IMR-90 (cell line): Measurements from ENCODE around the gene UBXN1. TPM values are rescaled to one million over a fixed set of nuclear protein-coding genes. Genes with fewer than 3 reads are reported as not detected.

Source experiments
- ATAC-seq: fragments of 200-7000 bp; cut with Tn5 transposase; 2 replicates; pipeline ENCODE4 v1.9.1; 2020; ENCODE audit warnings: low read depth, mild to moderate bottlenecking, moderate library complexity
- BruUV-seq: library from RNA; stranded (reverse); fragments of 400-500 nt; replicated peaks from 2 replicates; lab custom pipeline; 2021; lab: Mats Ljungman, UMichigan
- CTCF ChIA-PET: fragments of 300-600 bp; formaldehyde crosslinking; extraction: SDS; loops from one replicate; lab custom pipeline; 2021; ENCODE audit warnings: antibody characterized with exemption; lab: Yijun Ruan, JAX
- POLR2A ChIA-PET: fragments of 300-600 bp; sonication (Branson Sonifier 250); formaldehyde crosslinking; loops from one replicate; lab custom pipeline; 2022; ENCODE audit warnings: antibody characterized with exemption; ENCODE audit not compliant: unreplicated experiment; lab: Charles Lee
- DNase-seq: peaks from one replicate; pipeline ENCODE4 v3.0.0; 2013
- H2AFZ ChIP-seq: replicated peaks from 2 replicates; pipeline ENCODE3; 2013; ENCODE audit warnings: low read length, mild to moderate bottlenecking; ENCODE audit not compliant: poor library complexity
- H2AK5ac ChIP-seq: 2 replicates; pipeline ENCODE4 v1.6.1; 2013; ENCODE audit warnings: low read depth, low read length, inconsistent platforms
- H2AK9ac ChIP-seq: replicated peaks from 2 replicates; pipeline ENCODE3; 2013; ENCODE audit warnings: mild to moderate bottlenecking, low read depth, low read length, moderate library complexity; ENCODE audit not compliant: poor library complexity
- H2BK120ac ChIP-seq: 2 replicates; pipeline ENCODE4 v1.6.1; 2013; ENCODE audit warnings: low read depth, low read length, inconsistent platforms
- H2BK15ac ChIP-seq: 3 replicates; pipeline ENCODE4 v1.6.1; 2013; ENCODE audit warnings: low read depth, low read length, inconsistent platforms
- H2BK20ac ChIP-seq: 2 replicates; pipeline ENCODE4 v1.6.1; 2013; ENCODE audit warnings: low read depth, mild to moderate bottlenecking, inconsistent platforms, low read length, moderate library complexity
- H2BK5ac ChIP-seq: 2 replicates; pipeline ENCODE4 v1.6.1; 2013; ENCODE audit warnings: mild to moderate bottlenecking, low read depth, low read length, inconsistent platforms; ENCODE audit not compliant: poor library complexity, severe bottlenecking
- H3K14ac ChIP-seq: replicated peaks from 2 replicates; pipeline ENCODE4 v1.6.1; 2013; ENCODE audit warnings: low read depth, low read length, inconsistent platforms
- H3K18ac ChIP-seq: 2 replicates; pipeline ENCODE4 v1.6.1; 2013; ENCODE audit warnings: low read depth, low read length, control low read depth
- H3K23ac ChIP-seq: 2 replicates; pipeline ENCODE4 v1.6.1; 2013; ENCODE audit warnings: low read depth, low read length, inconsistent platforms
- H3K27ac ChIP-seq: 2 replicates; pipeline ENCODE4 v1.5.1; 2013; ENCODE audit warnings: mild to moderate bottlenecking, control low read depth, low read length; ENCODE audit not compliant: insufficient read depth
- H3K27me3 ChIP-seq: 2 replicates; pipeline ENCODE4 v1.6.1; 2013; ENCODE audit warnings: low read length; ENCODE audit not compliant: control insufficient read depth, insufficient read depth
- H3K36me3 ChIP-seq: 2 replicates; pipeline ENCODE4 v1.6.1; 2013; ENCODE audit warnings: low read length, mixed read lengths; ENCODE audit not compliant: control insufficient read depth, insufficient read depth
- H3K4ac ChIP-seq: 2 replicates; pipeline ENCODE4 v1.6.1; 2013; ENCODE audit warnings: low read depth, low read length, inconsistent platforms
- H3K4me1 ChIP-seq: 2 replicates; pipeline ENCODE4 v1.6.1; 2013; ENCODE audit warnings: low read length, mixed read lengths; ENCODE audit not compliant: control insufficient read depth, insufficient read depth
- H3K4me2 ChIP-seq: 2 replicates; pipeline ENCODE4 v1.6.1; 2013; ENCODE audit warnings: low read depth, mild to moderate bottlenecking, control low read depth, low read length, moderate library complexity
- H3K4me3 ChIP-seq: 2 replicates; pipeline ENCODE4 v1.5.1; 2013; ENCODE audit warnings: low read depth, mild to moderate bottlenecking, control low read depth, low read length, moderate library complexity; ENCODE audit not compliant: insufficient read depth
- H3K56ac ChIP-seq: 2 replicates; pipeline ENCODE4 v1.6.1; 2013; ENCODE audit warnings: low read length, inconsistent platforms; ENCODE audit not compliant: insufficient read depth; ENCODE audit errors: extremely low read depth
- H3K79me1 ChIP-seq, 2 experiments: 2 replicates each; pipeline ENCODE4 v1.6.1; 2013; ENCODE audit warnings: low read length in 2 of 2, inconsistent platforms in 1 of 2, low read depth in 1 of 2
- H3K9ac ChIP-seq: 2 replicates; pipeline ENCODE4 v1.6.1; 2013; ENCODE audit warnings: low read depth, low read length, control low read depth
- H3K9me1 ChIP-seq: 2 replicates; pipeline ENCODE4 v1.6.1; 2013; ENCODE audit warnings: low read length, inconsistent platforms; ENCODE audit not compliant: insufficient read depth
- H3K9me3 ChIP-seq: 2 replicates; pipeline ENCODE4 v1.6.1; 2013; ENCODE audit warnings: low read length; ENCODE audit not compliant: control insufficient read depth, insufficient read depth
- H4K20me1 ChIP-seq: 2 replicates; pipeline ENCODE4 v1.6.1; 2013; ENCODE audit warnings: low read length, inconsistent platforms; ENCODE audit not compliant: insufficient read depth
- H4K5ac ChIP-seq: 2 replicates; pipeline ENCODE4 v1.6.1; 2013; ENCODE audit warnings: mild to moderate bottlenecking, low read depth, low read length, control low read depth
- H4K8ac ChIP-seq, 2 experiments: 2 replicates each; pipeline ENCODE4 v1.6.1; 2013; ENCODE audit warnings: low read depth in 2 of 2, low read length in 2 of 2, control low read depth in 1 of 2, inconsistent platforms in 1 of 2
- H4K91ac ChIP-seq: 2 replicates; pipeline ENCODE4 v1.6.1; 2013; ENCODE audit warnings: low read depth, low read length, inconsistent platforms; ENCODE audit not compliant: insufficient read depth
- CEBPB ChIP-seq: IDR thresholded peaks from 2 replicates; pipeline ENCODE4 v1.6.1; 2012; ENCODE audit warnings: low read depth, low read length, improper control_type of control experiment
- CTCF ChIP-seq: conservative IDR thresholded peaks from 2 replicates; pipeline ENCODE4 v1.5.1; 2012; ENCODE audit warnings: mild to moderate bottlenecking, low read depth, low read length, improper control_type of control experiment
- ELK1 ChIP-seq: fragments of 150-350 bp; IDR thresholded peaks from 2 replicates; pipeline ENCODE4 v1.6.1; 2016; ENCODE audit warnings: low read depth, mild to moderate bottlenecking, low read length, moderate library complexity, borderline replicate concordance
- FOS ChIP-seq: fragments of 150-350 bp; IDR thresholded peaks from 2 replicates; pipeline ENCODE4 v1.6.1; 2016; ENCODE audit warnings: low read depth, low read length
- MAZ ChIP-seq: IDR thresholded peaks from 2 replicates; pipeline ENCODE4 v1.6.1; 2012; ENCODE audit warnings: low read depth, mild to moderate bottlenecking, low read length, improper control_type of control experiment, moderate library complexity, borderline replicate concordance
- NFE2L2 ChIP-seq: fragments of 150-350 bp; IDR thresholded peaks from 2 replicates; pipeline ENCODE4 v1.6.1; 2016; ENCODE audit warnings: low read depth, mild to moderate bottlenecking, low read length
- RAD21 ChIP-seq: IDR thresholded peaks from 2 replicates; pipeline ENCODE4 v1.6.1; 2012; ENCODE audit warnings: low read length, improper control_type of control experiment
- SMC3 ChIP-seq: fragments of 150-350 bp; IDR thresholded peaks from 2 replicates; pipeline ENCODE4 v1.6.1; 2016; ENCODE audit warnings: low read depth, mild to moderate bottlenecking, antibody characterized with exemption, low read length, moderate library complexity
- WGBS, 2 experiments: methylation state at CpG; one replicate each; pipeline versions ENCODE4 v1.1.5 to v1.1.7; 2013; ENCODE audit warnings: missing lambda C conversion rate in 2 of 2; ENCODE audit not compliant: insufficient read length in 1 of 2; ENCODE audit errors: extremely low coverage in 2 of 2; 5-methylcytosine and 5-hydroxymethylcytosine counted together
- dilution Hi-C: fragments of 300-500 bp; cut with HindIII; formaldehyde crosslinking; loops from one replicate; pipeline ENCODE4 v1.14.3; 2018; ENCODE audit warnings: low sequenced_read_pairs; ENCODE audit not compliant: unreplicated experiment
- in situ Hi-C: fragments of 300-500 bp; cut with MboI; formaldehyde crosslinking; loops from 3 replicates; pipeline ENCODE4 v1.14.3; 2019; ENCODE audit warnings: low sequenced_read_pairs, inconsistent platforms, mixed read lengths
- intact Hi-C: fragments of 100-400 bp; cut with micrococcal nuclease; formaldehyde crosslinking; loops from 2 replicates; pipeline ENCODE4 v1.10.0; 2022
- polyA plus RNA-seq, 3 experiments: library from polyadenylated mRNA; depleted of rRNA; stranded (reverse); fragments of >200 nt; gene quantifications; 2 replicates each; pipeline ENCODE4 v1.2.3, GENCODE V29; 2012; ENCODE audit warnings: low replicate concordance in 1 of 3
- total RNA-seq: library from RNA; depleted of rRNA; stranded (reverse); fragments of >200 nt; gene quantifications from 2 replicates; pipeline ENCODE4 v1.2.3, GENCODE V29; 2012

UBXN1 gene
- total and polyA plus RNA-seq, 2 of the 4 experiments (the other 2 are of a cell fraction) = 50.0 to 81.6 TPM

- ATAC-seq (peak; percentile 92), DNase-seq (peak; percentile 82)
- Histone ChIP-seq H2AK5ac (peak overlapping the region; percentile 28; the same call in 1 of the 2 replicates), H4K20me1 (0 out of 2 replicates have a peak, but pooled peaks cover 6% of the 10 kb centered on the region), H3K4ac (no peak overlapping the region; the same call in 1 of the 2 replicates), H3K9me1 (peaks cover 6% of the 10 kb centered on the region; the same call in 1 of the 2 replicates), H3K14ac (no peak overlapping the region; the same call in 1 of the 2 replicates), H2BK20ac (no peak overlapping the region), H3K27ac (no peak overlapping the region), H2AK9ac (peak overlapping the region; percentile 73), H3K23ac (no peak overlapping the region), H3K56ac (no peak overlapping the region), H4K91ac (no peak overlapping the region), H3K27me3 (no peaks in the 10 kb centered on the region), H3K4me2 (no peak overlapping the region), H3K36me3 (peaks cover 22% of the 10 kb centered on the region), H3K18ac (no peak overlapping the region), H4K5ac (no peak overlapping the region), H2AFZ (peak overlapping the region; percentile 44), H3K4me3 (no peak overlapping the region), H3K4me1 (peaks cover 2% of the 10 kb centered on the region; the same call in 1 of the 2 replicates), H2BK5ac (no peak overlapping the region), H3K9ac (no peak overlapping the region), H2BK120ac (no peak overlapping the region), H3K9me3 (no peaks in the 10 kb centered on the region), H2BK15ac (no peak overlapping the region), H3K79me1 (peaks cover 0 to 7% of the 10 kb centered on the region in 2 experiments; a peak in 2 of 4 replicates), H4K8ac (no peak overlapping the region)
- 28% methylated on average over 5 of the region's 14 CpGs; no CpG with 5 or more reads in 1 of the 2 experiments for WGBS, 2 experiments
- intact Hi-C loops (loop anchor here (1.0 to 10.0 kb wide), 4 partner anchors 14 to 314 kb away; partner anchors contain the start of gene TUT1), dilution Hi-C loops (no loop called here), in situ Hi-C loops (loop anchor here (10.0 kb wide), 1 partner anchor 300 kb away; no protein-coding TSS in a partner anchor)
- TF ChIP-seq SMC3 (peak; percentile 68), MAZ (no peak), ELK1 (no peak), FOS (no peak), RAD21 (peak; percentile 72), CTCF (peak; percentile 73), NFE2L2 (no peak), CEBPB (no peak)
- POLR2A ChIA-PET = interaction anchor here (0.7 kb wide), 1 partner anchor 152 kb away, joined by 8 read pairs; no protein-coding TSS in a partner anchor
- no TSS peak for BruUV-seq
- CTCF ChIA-PET = interaction anchor here (0.6 to 3.0 kb wide), 5 partner anchors 9 to 300 kb away, joined by 3 to 11 read pairs (median 4); no protein-coding TSS in a partner anchor
Measured at GRCh38 chr11:62694455-62695167, 15.7 kb upstream of the UBXN1 start.
